ENCODE measurements around the gene NFATC1.

The NFATC1 gene

DNA sequence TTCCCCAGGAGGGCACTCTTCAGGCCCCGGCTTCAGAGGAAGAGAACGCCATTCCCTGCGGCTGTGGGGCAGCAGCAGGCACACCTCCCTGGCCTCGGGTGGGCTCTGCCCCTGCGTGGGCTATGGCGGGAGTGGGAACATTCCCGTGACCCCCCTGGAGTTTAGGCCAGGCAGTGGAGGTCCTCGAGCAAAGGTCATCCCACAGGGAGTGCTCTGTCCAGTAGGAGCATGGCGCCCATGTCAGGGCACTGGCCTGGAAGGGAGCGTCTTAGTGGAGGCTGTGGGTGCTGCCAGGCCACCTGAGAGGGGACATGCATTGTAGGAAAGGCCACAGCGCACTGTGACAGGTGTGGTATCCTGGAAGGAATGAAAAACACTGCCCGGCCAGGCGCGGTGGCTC, 9.2 kb upstream of the NFATC1 start:
- H3K4me3 ChIP-seq (ENCODE audit: insufficient read length, low read depth): no peak overlapping the region
- H3K27me3 ChIP-seq (ENCODE audit: insufficient read depth, insufficient read length): peaks cover 5% of the 10 kb centered on the region
- H3K9ac ChIP-seq (ENCODE audit: insufficient read length, low read depth): no peak overlapping the region
- no peak for TF ChIP-seq ZNF274 (IDR thresholded peaks at IDR 0.05; ENCODE audit: low read depth, low read length)
- TF ChIP-seq YY1 (IDR thresholded peaks at IDR 0.05; ENCODE audit: insufficient read depth, insufficient read length): no peak
- TF ChIP-seq SUZ12 (IDR thresholded peaks at IDR 0.05; ENCODE audit: extremely low read depth, insufficient read depth, insufficient read length): no peak
- H3K4me1 ChIP-seq (ENCODE audit: insufficient read depth, insufficient read length): peaks cover 6% of the 10 kb centered on the region
- no peak for DNase-seq (ENCODE audit: low read depth, low spot score)
- H3K36me3 ChIP-seq (ENCODE audit: insufficient read depth, insufficient read length, low read length): no peaks in the 10 kb centered on the region
- H3K9me3 ChIP-seq (ENCODE audit: insufficient read depth, low read length): no peaks in the 10 kb centered on the region

DNA sequence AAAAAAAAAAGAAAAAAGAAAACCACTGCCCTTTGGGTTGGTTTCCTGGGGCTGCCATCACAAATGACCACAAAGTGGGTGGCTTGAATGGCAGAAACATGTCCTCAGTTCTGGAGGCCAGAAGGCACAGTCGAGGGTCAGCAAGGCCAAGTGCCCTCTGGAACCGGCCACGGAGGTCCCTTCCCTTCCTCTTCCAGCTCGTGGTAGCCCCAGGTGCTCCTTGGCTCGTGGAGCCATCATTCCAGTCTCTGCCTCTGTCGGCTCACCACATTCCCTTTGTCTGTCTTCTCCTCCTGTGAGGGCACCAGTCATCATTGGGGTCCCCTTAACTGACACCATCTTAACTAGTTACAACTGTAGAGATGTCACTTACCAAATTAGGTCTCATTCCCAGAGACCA, 8.5 kb upstream of the NFATC1 start:
- no peak for DNase-seq (ENCODE audit: low read depth, low spot score)

DNA sequence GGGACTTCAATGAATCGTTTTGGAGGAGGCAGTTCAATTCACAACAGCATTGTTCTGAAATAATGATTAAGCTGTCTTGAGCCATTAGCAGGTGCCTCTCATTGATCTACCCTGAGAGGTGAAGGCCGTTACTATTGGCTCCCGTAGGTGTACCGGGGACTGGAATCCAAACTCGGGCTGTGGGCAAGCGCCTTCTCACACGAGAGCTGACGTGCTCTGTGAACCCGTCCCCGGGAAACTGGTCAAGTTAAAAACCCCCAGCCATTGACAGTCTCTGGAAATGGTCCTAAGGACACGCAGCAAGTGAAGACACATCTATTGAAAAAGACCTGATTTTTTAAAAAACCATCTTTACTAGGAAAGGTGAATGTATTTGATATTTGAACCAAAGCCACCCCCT, 8.1 kb upstream of the NFATC1 start:
- TF ChIP-seq YY1 (IDR thresholded peaks at IDR 0.05; ENCODE audit: insufficient read depth, insufficient read length): no peak
- TF ChIP-seq SUZ12 (IDR thresholded peaks at IDR 0.05; ENCODE audit: extremely low read depth, insufficient read depth, insufficient read length): no peak
- no peak for TF ChIP-seq ZNF274 (IDR thresholded peaks at IDR 0.05; ENCODE audit: low read depth, low read length)
- no peak overlapping the region for H3K4me3 ChIP-seq (ENCODE audit: insufficient read length, low read depth)
- peaks cover 16% of the 10 kb centered on the region for H3K27me3 ChIP-seq (ENCODE audit: insufficient read depth, insufficient read length)
- no peaks in the 10 kb centered on the region for H3K9me3 ChIP-seq (ENCODE audit: insufficient read depth, low read length)
- peaks cover 6% of the 10 kb centered on the region for H3K4me1 ChIP-seq (ENCODE audit: insufficient read depth, insufficient read length)
- H3K36me3 ChIP-seq (ENCODE audit: insufficient read depth, insufficient read length, low read length): no peaks in the 10 kb centered on the region
- DNase-seq (ENCODE audit: low read depth, low spot score): no peak
- no peak overlapping the region for H3K9ac ChIP-seq (ENCODE audit: insufficient read length, low read depth)

More for the DNA sequence above, 8.5 kb upstream of the NFATC1 start:
- peaks cover 12% of the 10 kb centered on the region for H3K27me3 ChIP-seq (ENCODE audit: insufficient read depth, insufficient read length)
- peaks cover 6% of the 10 kb centered on the region for H3K4me1 ChIP-seq (ENCODE audit: insufficient read depth, insufficient read length)
- no peaks in the 10 kb centered on the region for H3K36me3 ChIP-seq (ENCODE audit: insufficient read depth, insufficient read length, low read length)
- TF ChIP-seq SUZ12 (IDR thresholded peaks at IDR 0.05; ENCODE audit: extremely low read depth, insufficient read depth, insufficient read length) (no peak), YY1 (IDR thresholded peaks at IDR 0.05; ENCODE audit: insufficient read depth, insufficient read length) (no peak), ZNF274 (IDR thresholded peaks at IDR 0.05; ENCODE audit: low read depth, low read length) (no peak)
- H3K9ac ChIP-seq (ENCODE audit: insufficient read length, low read depth): no peak overlapping the region
- H3K4me3 ChIP-seq (ENCODE audit: insufficient read length, low read depth): no peak overlapping the region
- no peaks in the 10 kb centered on the region for H3K9me3 ChIP-seq (ENCODE audit: insufficient read depth, low read length)

DNA sequence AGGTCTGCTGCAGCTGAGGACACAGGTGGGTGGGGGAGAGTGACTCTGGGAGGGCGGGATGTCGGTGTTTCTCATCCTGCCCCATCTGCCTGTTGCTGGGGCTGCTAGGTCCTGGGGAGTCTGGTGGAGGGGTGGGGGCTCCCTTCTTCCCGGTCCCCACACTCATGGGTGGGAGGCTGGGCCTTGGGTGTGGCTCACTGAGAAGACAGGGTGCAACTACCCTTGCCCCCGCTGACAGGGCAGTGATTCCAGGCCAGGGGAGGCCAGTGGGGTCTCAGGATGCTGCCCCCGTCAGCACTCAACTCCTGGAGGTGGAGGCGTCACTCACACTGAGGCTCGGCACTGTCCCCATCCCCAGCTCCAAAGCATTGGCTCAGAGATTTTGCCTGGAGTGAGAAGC, 7.7 kb upstream of the NFATC1 start:
- H3K36me3 ChIP-seq (ENCODE audit: insufficient read depth, insufficient read length, low read length): no peaks in the 10 kb centered on the region
- peaks cover 20% of the 10 kb centered on the region for H3K27me3 ChIP-seq (ENCODE audit: insufficient read depth, insufficient read length)
- H3K4me3 ChIP-seq (ENCODE audit: insufficient read length, low read depth): no peak overlapping the region
- TF ChIP-seq SUZ12 (IDR thresholded peaks at IDR 0.05; ENCODE audit: extremely low read depth, insufficient read depth, insufficient read length): no peak
- TF ChIP-seq YY1 (IDR thresholded peaks at IDR 0.05; ENCODE audit: insufficient read depth, insufficient read length): no peak
- no peak for TF ChIP-seq ZNF274 (IDR thresholded peaks at IDR 0.05; ENCODE audit: low read depth, low read length)
- H3K9me3 ChIP-seq (ENCODE audit: insufficient read depth, low read length): no peaks in the 10 kb centered on the region
- no peak for DNase-seq (ENCODE audit: low read depth, low spot score)
- H3K9ac ChIP-seq (ENCODE audit: insufficient read length, low read depth): no peak overlapping the region
- peaks cover 8% of the 10 kb centered on the region for H3K4me1 ChIP-seq (ENCODE audit: insufficient read depth, insufficient read length)

DNA sequence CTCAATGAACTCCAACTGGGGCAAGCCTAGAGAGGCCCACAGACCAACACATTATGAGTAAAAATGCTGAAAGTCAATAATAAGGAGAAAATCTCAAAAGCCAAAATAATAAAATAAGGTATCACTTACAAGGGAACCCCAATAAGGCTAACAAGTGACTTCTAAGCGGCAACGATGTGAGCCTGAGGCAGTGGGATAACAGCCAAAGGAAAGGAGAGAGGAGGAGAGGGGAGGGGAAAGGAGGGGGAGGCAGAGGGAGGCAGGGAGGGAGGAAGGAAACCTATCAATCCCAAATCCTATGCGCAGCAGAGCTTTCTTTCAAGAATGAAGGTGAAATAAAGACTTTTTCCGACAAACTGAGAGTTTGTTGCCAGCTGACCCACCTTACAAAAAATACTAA, 6.0 kb upstream of the NFATC1 start:
- TF ChIP-seq ZNF274 (IDR thresholded peaks at IDR 0.05; ENCODE audit: low read depth, low read length) (no peak), SUZ12 (IDR thresholded peaks at IDR 0.05; ENCODE audit: extremely low read depth, insufficient read depth, insufficient read length) (no peak), YY1 (IDR thresholded peaks at IDR 0.05; ENCODE audit: insufficient read depth, insufficient read length) (no peak)
- Histone ChIP-seq H3K9ac (ENCODE audit: insufficient read length, low read depth) (no peak overlapping the region), H3K4me3 (ENCODE audit: insufficient read length, low read depth) (no peak overlapping the region), H3K36me3 (ENCODE audit: insufficient read depth, insufficient read length, low read length) (no peaks in the 10 kb centered on the region), H3K9me3 (ENCODE audit: insufficient read depth, low read length) (no peaks in the 10 kb centered on the region), H3K4me1 (ENCODE audit: insufficient read depth, insufficient read length) (peaks cover 8% of the 10 kb centered on the region), H3K27me3 (ENCODE audit: insufficient read depth, insufficient read length) (peaks cover 32% of the 10 kb centered on the region)
- DNase-seq (ENCODE audit: low read depth, low spot score): no peak

GRCh38 chr18:79392226-79392625, 3.5 kb upstream of the NFATC1 start:
- H3K9ac ChIP-seq (ENCODE audit: insufficient read length, low read depth): no peak overlapping the region
- H3K4me1 ChIP-seq (ENCODE audit: insufficient read depth, insufficient read length): peaks cover 2% of the 10 kb centered on the region
- no peak overlapping the region for H3K4me3 ChIP-seq (ENCODE audit: insufficient read length, low read depth)
- TF ChIP-seq SUZ12 (IDR thresholded peaks at IDR 0.05; ENCODE audit: extremely low read depth, insufficient read depth, insufficient read length) (no peak), ZNF274 (IDR thresholded peaks at IDR 0.05; ENCODE audit: low read depth, low read length) (no peak)
- peaks cover 44% of the 10 kb centered on the region for H3K27me3 ChIP-seq (ENCODE audit: insufficient read depth, insufficient read length)
- H3K36me3 ChIP-seq (ENCODE audit: insufficient read depth, insufficient read length, low read length): no peaks in the 10 kb centered on the region
- H3K9me3 ChIP-seq (ENCODE audit: insufficient read depth, low read length): no peaks in the 10 kb centered on the region
- no peak for DNase-seq (ENCODE audit: low read depth, low spot score)

GRCh38 chr18:79393181-79393634, 2.5 kb upstream of the NFATC1 start:
- TF ChIP-seq SUZ12 (IDR thresholded peaks at IDR 0.05; ENCODE audit: extremely low read depth, insufficient read depth, insufficient read length) (no peak), YY1 (IDR thresholded peaks at IDR 0.05; ENCODE audit: insufficient read depth, insufficient read length) (no peak), ZNF274 (IDR thresholded peaks at IDR 0.05; ENCODE audit: low read depth, low read length) (no peak)
- DNase-seq (ENCODE audit: low read depth, low spot score): no peak
- Histone ChIP-seq H3K27me3 (ENCODE audit: insufficient read depth, insufficient read length) (peaks cover 54% of the 10 kb centered on the region), H3K4me3 (ENCODE audit: insufficient read length, low read depth) (peak overlapping the region; percentile 26), H3K36me3 (ENCODE audit: insufficient read depth, insufficient read length, low read length) (no peaks in the 10 kb centered on the region), H3K4me1 (ENCODE audit: insufficient read depth, insufficient read length) (peaks cover 8% of the 10 kb centered on the region), H3K9ac (ENCODE audit: insufficient read length, low read depth) (peak overlapping the region; percentile 67), H3K9me3 (ENCODE audit: insufficient read depth, low read length) (no peaks in the 10 kb centered on the region)

All from NT2/D1 (cell line).